GM19452 (cell line): ENCODE results near the gene GTF2F1.
"Not testable (repeated sequence)": the region's sequence is repeated elsewhere in the genome, so short reads cannot be mapped to it uniquely, and the experiment has no call there.

Experiments used
- ATAC-seq: cut with Tn5 transposase; IDR thresholded peaks from one replicate; pipeline ENCODE4 v1.9.1; 2021; ENCODE audit not compliant: unreplicated experiment

Gene GTF2F1

DNA sequence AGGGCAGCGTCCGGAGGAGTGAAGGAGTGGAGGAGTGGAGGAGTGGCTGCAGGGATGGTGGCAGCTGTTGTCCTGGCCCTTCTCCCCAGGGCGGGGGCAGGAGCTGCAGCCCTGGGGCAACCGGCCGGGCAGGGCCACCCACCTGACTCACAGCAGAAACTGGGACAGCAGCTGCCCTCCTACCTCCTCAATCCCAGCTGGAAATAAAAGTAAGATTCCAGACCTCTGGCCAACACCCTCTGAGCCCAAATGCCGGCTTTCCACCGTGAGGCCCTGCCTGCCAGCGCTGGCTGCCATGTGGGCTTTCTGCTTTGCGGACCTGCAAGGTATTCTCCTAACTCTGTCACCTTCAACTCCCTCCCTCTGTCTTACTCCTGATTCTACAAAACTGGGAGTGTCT, 35.0 kb downstream of the GTF2F1 start:
- ATAC-seq, result no peak

DNA sequence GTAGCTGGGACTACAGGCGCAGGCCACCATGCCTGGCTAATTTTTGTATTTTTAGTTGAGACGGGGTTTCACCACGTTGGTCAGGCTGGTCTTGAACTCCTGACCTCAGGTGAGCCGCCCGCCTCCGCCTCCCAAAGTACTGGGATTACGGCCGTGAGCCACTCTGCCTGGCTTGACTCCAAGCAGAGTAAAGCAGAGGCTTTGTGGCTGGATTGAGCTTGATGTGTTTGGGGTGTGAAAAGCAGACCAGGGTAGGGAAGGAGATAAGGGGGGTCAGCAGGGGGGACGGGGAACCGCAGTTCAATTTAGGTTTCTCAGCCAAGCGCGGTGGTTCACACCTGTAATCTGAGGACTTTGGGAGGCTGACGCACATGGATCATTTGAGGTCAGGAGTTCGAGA, 35.8 kb downstream of the GTF2F1 start:
- ATAC-seq, result no peak

DNA sequence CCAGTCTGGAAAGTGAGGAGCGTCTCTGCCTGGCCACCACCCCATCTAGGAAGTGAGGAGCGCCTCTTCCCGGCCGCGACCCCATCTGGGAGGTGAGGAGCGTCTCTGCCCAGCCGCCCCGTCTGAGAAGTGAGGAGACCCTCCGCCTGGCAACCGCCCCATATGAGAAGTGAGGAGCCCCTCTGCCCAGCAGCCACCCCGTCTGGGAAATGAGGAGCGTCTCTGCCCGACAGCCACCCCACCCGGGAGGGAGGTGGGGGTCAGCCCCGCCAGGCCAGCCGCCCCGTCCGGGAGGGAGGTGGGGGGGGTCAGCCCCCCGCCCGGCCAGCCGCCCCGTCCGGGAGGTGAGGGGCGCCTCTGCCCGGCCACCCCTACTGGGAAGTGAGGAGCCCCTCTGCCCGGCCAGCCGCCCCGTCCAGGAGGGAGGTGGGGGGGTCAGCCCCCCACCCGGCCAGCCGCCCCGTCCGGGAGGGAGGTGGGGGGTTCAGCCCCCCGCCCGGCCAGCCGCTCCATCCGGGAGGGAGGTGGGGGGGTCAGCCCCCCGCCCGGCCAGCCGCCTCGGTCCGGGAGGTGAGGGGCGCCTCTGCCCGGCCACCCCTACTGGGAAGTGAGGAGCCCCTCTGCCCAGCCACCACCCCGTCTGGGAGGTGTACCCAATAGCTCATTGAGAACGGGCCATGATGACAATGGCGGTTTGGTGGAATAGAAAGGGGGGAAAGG, 37.5 kb downstream of the GTF2F1 start:
- ATAC-seq, result not testable (repeated sequence)

- no peak for ATAC-seq
Measured at GRCh38 chr19:6354098-6354674, 38.8 kb downstream of the GTF2F1 start.

GRCh38 chr19:6352381-6353165, 40.4 kb downstream of the GTF2F1 start:
- ATAC-seq, result no peak

DNA sequence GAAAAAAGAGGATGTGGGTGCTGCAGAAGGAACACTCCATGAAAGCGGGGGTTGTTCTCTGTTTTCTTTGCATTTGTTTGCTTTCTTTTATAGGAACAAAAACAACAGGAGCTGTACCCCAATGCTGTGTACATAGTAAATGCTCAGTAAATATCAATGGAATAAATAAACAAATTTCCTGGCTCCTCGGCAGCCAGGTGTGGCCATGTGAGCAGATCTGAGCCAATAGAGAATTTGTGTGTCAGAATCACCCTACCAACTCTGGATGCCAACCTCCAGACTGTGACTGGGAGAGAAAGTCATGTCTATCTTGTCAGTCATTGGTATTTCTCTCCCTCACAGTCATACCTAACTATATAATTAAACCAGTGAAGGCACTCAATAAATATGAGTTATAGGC, 42.3 kb downstream of the GTF2F1 start:
- no peak for ATAC-seq

DNA sequence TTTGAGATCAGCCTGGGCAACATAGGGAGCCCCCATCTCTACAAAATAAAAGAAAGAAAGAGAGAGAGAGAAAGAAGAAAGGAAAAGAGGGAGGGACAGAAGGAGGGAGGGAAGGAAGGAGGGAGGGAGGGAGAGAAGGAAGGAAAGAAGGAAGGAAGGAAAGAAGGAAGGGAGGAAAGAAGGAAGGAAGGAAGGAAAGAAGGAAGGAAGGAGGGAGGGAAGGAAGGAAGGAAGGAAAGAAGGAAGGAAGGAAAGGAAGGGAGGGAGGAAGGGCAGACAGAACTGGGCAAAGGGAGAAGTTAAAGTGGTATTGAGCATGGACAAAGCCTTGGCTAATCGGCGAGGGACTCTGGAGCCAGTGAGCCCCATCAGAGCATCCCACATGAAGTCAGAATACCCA, 43.7 kb downstream of the GTF2F1 start:
- ATAC-seq, result not testable (repeated sequence)

- ATAC-seq, result no peak
Measured at GRCh38 chr19:6343462-6343861, 49.5 kb downstream of the GTF2F1 start.

DNA sequence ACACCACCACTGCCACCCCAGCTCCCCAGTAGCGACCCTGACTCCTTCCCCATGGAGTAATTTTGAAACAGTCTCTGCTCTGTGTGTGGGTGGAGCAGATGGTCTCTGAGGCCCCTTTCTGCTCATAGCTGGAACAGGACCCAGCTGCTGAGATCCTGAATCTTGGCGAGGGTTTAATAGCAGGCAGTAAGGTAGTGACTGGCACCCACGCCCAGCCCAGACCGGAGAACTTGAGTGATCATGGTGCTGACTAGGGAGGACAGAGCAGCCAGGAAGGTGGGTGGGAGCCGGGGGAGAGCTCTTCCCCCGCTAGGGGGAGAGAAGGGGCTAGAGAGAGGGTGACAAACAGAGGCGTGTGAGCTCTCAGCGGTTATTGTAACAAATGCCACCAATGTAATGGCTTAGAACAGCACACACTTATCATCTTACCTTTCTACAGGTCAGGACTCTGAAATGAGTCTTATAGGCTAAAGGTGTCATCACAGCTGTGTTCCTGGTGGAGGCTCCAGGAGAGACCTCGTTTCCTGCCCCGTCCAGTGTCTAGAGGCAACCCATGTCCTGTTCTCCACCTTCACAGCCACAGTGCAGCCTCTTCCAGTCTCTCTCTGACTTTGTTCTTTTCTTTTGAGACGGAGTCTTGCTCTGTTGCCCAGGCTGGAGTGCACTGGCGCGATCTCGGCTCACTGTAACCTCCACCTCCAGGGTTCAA, 52.3 kb downstream of the GTF2F1 start:
- ATAC-seq, result no peak

DNA sequence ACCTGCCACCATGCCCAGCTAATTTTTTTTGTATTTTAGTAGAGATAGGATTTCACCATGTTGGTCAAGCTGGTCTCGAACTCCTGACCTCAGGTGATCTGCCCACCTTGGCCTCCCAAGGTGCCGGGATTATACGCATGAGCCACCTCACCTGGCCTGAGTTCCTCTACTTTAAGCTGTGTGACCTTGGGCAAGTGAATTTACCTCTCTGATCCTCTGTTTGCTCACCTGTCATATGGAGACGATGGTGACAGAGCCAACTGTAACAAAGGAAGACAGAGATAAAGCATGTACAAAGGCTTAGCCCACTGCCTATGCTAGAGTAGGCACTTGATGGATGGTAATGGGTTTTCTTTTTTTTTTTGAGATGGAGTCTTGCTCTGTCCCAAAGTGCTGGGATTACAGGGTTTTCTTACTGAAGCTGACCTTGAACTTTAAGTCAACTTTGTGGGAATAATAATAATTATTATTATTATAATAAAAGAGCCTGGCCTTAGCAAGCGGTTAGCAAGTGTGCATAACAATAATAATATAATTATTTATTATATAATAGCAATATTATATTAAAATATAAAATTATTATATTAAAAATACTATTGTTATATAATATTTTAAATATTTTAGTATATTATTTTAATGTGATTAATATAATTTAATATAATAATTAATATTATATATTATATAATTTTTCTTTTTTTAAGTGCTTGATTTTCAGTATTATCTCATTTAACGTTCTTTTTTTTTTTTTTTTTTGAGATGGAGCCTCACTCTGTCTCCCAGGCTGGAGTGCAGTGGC, 58.3 kb downstream of the GTF2F1 start:
- ATAC-seq, result no peak

GRCh38 chr19:6333439-6333838, 59.5 kb downstream of the GTF2F1 start, which contains the start of gene ACER1:
Gene ACER1, minus strand, starts transcription at chr19:6333612. Its CDS starts 61 bp downstream, at chr19:6333551.
- no peak for ATAC-seq
